OCI-M2 (cell line): ENCODE results near the gene ZNF366.

Experiments
- DNase-seq: peaks from one replicate; lab custom pipeline; 2025; ENCODE audit not compliant: unreplicated experiment; lab: John Stamatoyannopoulos, UW

ZNF366 gene

GRCh38 chr5:72441862-72442540 is 65.2 kb downstream of the ZNF366 start:
- no peak for DNase-seq

DNA sequence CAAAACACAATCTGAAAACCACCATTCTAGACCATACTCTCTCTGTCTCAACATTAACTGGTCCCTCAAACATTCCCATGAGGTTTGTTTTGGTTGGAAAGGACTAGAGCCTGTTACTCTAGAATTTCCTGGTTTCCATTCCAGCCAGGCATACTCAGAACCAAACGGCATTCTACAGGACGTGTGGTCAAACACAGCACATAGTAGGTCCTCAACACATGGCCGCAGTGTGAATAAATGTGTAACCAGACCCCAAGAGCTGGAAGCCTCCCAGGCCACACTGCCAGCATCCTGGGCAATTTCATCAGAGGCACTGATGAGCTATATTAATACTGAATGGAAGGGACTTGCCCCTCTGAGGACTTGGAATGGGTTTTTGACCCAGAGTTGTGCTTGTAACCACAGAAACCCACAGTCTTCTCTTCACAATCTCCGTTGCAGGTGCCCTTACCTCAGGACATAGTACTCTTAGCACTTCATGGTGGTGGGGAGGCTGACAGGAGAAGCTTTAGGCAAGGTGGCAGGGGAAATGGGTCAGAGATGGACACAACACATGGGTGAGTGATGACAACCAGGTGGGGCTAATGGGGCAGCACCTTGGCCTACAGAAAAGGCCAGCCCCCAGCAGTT is 66.0 kb downstream of the ZNF366 start:
- no peak for DNase-seq

GRCh38 chr5:72440207-72440638 is 67.0 kb downstream of the ZNF366 start:
- no peak for DNase-seq

DNA sequence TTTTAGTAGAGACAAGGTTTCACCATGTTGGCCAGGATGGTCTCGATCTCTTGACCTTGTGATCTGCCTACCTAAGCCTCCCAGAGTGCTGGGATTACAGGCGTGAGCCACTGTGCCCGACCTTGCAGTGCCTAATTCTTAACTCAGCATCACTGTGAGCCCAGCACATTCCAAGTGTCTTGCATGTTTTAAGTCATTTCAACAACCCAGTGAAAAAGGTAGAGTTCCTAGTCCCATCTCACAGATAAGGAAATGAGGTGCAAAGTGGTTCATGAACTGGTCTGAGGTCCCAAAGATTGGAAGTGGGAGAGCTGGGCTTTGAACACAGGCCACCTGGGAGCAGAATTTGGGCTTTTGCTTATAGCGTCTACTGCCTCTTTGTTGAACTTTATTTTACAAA is 68.0 kb downstream of the ZNF366 start:
- no peak for DNase-seq

- no peak for DNase-seq
These were observed 69.1 kb downstream of the ZNF366 start for GRCh38 chr5:72438141-72438540.

GRCh38 chr5:72436796-72437471 is 70.3 kb downstream of the ZNF366 start:
- DNase-seq, result no peak

DNA sequence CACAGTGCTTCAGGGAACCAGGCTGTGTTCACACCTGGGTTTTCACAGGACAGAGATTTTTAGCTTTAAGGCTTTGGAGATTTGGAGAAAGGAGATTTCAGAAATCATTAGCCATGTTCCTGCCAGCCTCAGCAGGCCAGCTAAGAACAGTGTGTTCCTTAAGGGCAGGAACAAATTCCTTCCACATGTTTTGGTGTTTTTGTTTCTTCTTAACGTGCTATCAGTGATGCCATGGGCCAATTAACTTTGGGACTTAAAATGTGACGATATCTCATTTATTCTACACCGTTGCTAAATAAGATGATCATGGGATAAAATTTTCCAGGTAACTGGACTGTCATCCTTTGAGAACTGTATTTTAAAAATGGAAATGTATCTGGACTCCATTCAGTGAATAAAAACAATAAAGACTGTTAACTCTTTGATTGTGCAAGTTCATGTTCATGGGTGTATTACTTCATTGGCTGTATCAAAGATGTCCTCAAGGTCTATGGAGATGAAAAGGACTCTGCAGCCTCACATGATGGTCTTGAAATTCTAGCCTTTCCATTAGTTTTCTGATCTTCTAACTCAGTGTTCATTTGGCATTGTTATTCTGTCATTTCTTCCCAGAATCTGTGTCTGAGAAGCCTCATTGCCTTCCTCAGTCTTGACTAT is 72.3 kb downstream of the ZNF366 start:
- no peak for DNase-seq

GRCh38 chr5:72434056-72434780 is 73.0 kb downstream of the ZNF366 start:
- DNase-seq, result no peak

DNA sequence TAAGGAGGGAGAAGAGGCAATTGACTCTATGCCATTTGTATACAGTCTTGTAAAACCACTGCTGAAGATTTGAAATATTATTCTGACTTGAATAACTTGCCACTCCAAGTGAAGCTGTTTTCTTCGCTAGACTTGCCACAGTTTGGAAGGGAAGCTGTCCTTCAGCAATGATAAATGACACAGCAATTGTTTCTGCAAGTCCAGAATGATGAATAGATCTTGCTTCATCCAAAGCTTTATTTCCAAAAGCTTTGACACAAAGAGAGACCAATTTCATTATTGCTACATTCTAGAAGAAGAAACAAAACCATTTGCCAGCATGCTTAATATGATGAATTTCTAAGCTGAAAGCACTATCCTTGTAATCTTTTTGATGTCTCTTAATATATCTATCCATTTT is 73.7 kb downstream of the ZNF366 start:
- no peak for DNase-seq

GRCh38 chr5:72428669-72429068 is 78.5 kb downstream of the ZNF366 start:
- no peak for DNase-seq

- no peak for DNase-seq
These were observed 79.4 kb downstream of the ZNF366 start for GRCh38 chr5:72427488-72428437.

DNA sequence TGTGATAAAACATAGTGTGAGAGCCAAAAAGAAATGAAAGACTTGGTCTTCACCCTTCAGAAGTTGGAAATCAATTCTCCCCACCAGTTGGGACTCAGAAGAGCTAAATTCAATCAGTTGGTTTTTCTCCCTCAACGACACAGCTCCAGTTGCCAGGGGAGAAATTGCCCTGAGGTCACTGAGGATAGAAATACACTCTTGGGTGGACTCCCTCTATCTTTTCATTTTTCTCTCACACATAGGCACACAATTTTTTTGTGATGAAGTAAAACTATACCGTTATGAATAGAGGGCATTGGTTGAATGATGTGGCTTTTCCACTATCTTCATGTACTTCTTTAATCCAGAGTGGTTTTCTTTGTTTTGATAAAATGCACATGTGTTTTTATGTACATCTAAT is 80.2 kb downstream of the ZNF366 start:
- no peak for DNase-seq

- DNase-seq, result no peak
These were observed 81.2 kb downstream of the ZNF366 start for GRCh38 chr5:72426019-72426418.

GRCh38 chr5:72418271-72418670 is 88.9 kb downstream of the ZNF366 start:
- no peak for DNase-seq

DNA sequence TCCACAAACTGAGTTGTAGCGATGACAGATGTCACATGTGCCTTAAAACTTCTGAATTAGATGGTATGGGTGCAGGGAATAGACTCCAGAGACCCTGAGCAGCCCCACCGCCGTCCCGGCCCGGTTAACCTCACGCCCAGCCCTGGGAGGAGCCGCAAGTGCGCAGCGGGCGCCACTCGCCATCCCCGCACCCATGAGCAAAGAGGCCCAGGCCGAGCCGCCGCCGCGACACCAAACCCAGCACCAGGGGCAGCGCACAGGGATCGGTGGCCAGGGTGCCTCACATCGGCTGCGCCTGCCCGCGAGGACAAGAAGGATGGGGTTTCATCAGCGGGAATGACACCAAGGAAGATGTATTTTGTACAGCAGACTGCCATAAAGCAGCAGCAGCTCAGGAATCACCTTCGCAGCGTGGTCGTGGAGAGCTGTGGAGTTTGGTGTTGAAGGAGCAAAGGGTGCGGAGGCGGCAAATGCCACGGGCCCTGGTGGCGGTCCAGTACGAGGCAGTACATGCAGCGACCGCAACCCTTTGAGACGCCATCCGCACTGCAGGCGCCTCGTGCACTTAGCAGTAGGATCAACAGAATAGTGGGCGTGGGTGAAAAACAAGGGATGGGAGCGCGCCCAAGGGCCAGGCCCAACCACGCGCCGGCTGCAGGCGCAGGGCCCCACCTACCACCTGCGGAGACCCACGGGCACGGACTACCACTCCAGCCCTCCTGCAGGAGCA is 89.7 kb downstream of the ZNF366 start:
- DNase-seq, result no peak

DNA sequence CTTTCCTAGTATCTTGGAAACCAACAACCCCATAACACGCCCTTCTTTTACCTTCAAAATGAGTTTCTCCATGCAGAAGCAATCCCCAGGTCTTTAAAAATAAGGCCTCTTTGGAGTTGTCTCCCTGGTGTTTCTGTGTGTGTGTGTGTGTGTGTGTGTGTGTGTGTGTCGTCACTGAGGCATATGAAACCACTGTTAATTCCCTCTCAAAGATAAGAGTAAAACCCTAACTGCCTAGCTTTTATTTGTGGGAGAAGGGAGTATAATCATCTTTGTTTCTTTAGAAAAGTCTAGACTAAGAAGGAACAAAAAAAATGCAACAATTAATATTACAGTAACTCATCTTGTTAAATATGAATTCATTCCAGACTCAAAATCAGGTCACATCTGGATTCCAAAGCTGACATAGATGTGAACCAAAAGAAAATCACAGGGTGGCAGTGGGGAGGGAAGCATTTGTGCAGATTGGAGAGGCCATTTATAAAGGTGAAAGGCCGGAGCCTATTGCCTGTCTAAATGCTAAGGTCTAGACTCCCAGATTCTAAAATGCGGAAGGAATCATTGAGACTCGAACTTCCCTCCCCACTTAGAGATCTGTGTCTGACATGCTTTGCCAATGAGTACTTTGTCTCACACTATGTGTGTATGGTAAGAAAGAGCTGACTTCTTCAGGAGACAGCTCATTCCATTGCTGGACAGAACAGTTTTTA is 91.4 kb downstream of the ZNF366 start:
- no peak for DNase-seq

DNA sequence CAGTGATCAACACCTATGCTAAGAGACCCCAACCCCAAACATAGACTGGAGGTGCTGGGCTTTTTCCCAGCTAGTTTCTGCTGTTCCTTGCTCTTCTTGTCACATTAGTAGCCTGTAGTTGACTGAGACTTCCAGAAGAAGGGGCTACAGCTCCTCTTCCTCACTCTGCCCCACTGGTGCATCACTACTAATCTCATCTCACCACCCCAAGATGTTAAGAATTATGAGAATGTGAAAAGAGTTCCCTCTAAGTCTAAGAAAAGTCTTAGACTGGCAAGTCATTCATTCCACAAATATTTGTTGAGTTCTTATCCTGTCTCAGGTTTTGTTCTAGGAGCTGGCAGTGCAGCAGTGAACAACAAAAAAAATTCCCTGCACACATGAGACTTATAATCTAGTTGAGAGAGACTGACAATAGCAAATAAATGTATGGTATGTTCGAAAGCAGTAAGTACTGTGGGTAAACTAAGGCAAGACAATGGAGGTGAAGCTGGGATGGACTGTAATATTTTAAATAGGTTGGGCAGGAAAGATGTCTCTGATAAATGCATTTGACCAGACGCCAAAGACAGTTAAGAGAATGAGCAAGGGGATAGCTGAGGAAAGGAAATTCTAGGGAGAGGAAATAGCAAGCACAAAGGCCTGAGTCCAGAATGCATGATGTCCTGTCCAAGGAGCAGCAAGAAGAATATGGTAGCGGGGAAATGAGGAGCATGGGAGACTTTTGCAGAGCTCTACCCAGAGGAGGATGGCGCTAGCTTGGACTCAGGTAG is 94.7 kb downstream of the ZNF366 start:
- DNase-seq, result no peak

DNA sequence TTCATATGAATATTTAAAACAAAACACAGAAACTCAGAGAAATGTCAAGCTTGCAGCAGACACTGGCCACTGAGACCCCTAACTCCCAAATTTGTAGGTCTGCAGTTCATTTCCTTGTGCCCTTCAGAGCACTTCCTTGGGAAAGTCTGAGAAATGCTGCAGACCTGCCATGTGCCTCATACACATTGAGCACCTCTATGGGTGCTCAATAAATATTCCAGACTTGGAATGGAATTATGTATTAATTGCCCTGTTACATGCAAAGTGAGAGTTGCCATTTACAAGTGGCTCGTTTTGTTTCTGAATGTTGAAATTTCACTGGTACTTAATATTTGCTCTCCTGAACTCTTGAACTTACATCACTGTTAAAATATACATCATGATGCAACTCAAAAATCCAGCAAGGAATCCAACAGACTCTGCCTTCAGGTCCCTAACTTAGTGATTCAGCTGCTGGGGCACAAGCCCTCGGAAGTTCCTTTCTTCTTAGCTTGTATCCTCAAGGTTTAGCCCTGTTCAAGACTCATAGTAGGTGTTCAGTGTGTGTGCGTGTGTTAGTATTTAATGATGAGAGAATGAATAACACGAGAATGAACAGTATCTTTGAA is 96.4 kb downstream of the ZNF366 start:
- DNase-seq, result no peak
